Measurements from ENCODE around the gene SNRPF.
"Not testable (repeated sequence)": the region's sequence is repeated elsewhere in the genome, so short reads cannot be mapped to it uniquely, and the experiment has no call there.

The SNRPF gene

GRCh38 chr12:95858451-95859343 lies at the start of gene SNRPF:
SNRPF (plus strand) TSS chr12:95858952; CDS start chr12:95859074, 122 bp downstream.
- DNase-seq, result peak; percentile 89

GRCh38 chr12:95809000-95809680 lies 49.6 kb upstream of the SNRPF start:
- no peak for DNase-seq

- no peak for DNase-seq
Measured at GRCh38 chr12:95810411-95810810, 48.3 kb upstream of the SNRPF start.

GRCh38 chr12:95812155-95812554 lies 46.6 kb upstream of the SNRPF start:
- DNase-seq, result not testable (repeated sequence)

- no peak for DNase-seq
Measured at GRCh38 chr12:95815632-95816212, 43.0 kb upstream of the SNRPF start.

- no peak for DNase-seq
Measured at GRCh38 chr12:95820096-95820703, 38.6 kb upstream of the SNRPF start.

- DNase-seq, result no peak
Measured at GRCh38 chr12:95829395-95829794, 29.4 kb upstream of the SNRPF start.

GRCh38 chr12:95830335-95831089 lies 28.2 kb upstream of the SNRPF start:
- DNase-seq, result no peak

GRCh38 chr12:95834572-95834971 lies 24.2 kb upstream of the SNRPF start:
- no peak for DNase-seq

GRCh38 chr12:95836185-95836609 lies 22.6 kb upstream of the SNRPF start:
- no peak for DNase-seq

GRCh38 chr12:95836630-95837239 lies 22.0 kb upstream of the SNRPF start:
- no peak for DNase-seq

GRCh38 chr12:95837240-95838038 lies 21.3 kb upstream of the SNRPF start:
- no peak for DNase-seq

GRCh38 chr12:95838125-95838524 lies 20.6 kb upstream of the SNRPF start:
- no peak for DNase-seq

- DNase-seq, result not testable (repeated sequence)
Measured at GRCh38 chr12:95842426-95842825, 16.3 kb upstream of the SNRPF start.

- no peak for DNase-seq
Measured at GRCh38 chr12:95848575-95849388, 10.0 kb upstream of the SNRPF start.

GRCh38 chr12:95851606-95852005 lies 7.1 kb upstream of the SNRPF start:
- DNase-seq, result no peak

- no peak for DNase-seq
Measured at GRCh38 chr12:95852133-95852532, 6.6 kb upstream of the SNRPF start.

GRCh38 chr12:95857156-95857555 lies 1.6 kb upstream of the SNRPF start:
- DNase-seq, result no peak

- no peak for DNase-seq
Measured at GRCh38 chr12:95857799-95858198, 953 bp upstream of the SNRPF start.

GRCh38 chr12:95859344-95859816 lies 628 bp downstream of the SNRPF start:
- DNase-seq, result peak; percentile 5
